ENCODE data around the gene LMNB1.
A peak's percentile ranks its signal among the peaks of the same experiment; 100 is the strongest.
"Not testable (repeated sequence)": the region's sequence is repeated elsewhere in the genome, so short reads cannot be mapped to it uniquely, and the experiment has no call there.

LMNB1 gene, protein sequence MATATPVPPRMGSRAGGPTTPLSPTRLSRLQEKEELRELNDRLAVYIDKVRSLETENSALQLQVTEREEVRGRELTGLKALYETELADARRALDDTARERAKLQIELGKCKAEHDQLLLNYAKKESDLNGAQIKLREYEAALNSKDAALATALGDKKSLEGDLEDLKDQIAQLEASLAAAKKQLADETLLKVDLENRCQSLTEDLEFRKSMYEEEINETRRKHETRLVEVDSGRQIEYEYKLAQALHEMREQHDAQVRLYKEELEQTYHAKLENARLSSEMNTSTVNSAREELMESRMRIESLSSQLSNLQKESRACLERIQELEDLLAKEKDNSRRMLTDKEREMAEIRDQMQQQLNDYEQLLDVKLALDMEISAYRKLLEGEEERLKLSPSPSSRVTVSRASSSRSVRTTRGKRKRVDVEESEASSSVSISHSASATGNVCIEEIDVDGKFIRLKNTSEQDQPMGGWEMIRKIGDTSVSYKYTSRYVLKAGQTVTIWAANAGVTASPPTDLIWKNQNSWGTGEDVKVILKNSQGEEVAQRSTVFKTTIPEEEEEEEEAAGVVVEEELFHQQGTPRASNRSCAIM

DNA sequence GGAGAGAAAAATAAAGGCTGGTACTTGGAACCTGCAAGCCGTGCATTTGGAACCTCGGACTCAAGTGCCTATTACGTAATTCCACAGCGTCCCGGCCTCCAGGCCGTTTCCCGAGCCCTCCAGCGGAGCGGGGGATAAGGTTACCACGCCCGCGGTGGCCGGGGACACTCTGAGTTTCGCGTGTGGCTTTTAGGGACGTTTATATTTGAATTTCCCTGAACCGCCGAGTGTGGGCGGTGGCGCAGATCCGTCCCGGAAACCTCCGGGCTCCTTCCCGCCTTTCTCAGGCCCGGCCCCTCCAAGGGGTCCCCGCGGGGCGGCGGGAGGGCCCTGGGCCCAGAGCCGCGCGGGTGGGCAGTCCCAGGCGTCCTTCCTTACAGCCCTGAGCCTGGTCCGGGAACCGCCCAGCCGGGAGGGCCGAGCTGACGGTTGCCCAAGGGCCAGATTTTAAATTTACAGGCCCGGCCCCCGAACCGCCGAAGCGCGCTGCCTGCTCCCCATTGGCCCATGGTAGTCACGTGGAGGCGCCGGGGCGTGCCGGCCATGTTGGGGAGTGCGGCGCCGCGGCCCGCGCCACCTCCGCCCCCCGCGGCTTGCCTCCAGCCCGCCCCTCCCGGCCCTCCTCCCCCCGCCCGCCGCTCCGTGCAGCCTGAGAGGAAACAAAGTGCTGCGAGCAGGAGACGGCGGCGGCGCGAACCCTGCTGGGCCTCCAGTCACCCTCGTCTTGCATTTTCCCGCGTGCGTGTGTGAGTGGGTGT lies at the start of gene LMNB1:
TSS of gene LMNB1 (plus strand) at position 638 of the 758 bp plus-strand sequence. CDS start 373 bp downstream, outside the sequence.
- DNase-seq (ENCODE audit: low read depth) = peak; percentile 68

DNA sequence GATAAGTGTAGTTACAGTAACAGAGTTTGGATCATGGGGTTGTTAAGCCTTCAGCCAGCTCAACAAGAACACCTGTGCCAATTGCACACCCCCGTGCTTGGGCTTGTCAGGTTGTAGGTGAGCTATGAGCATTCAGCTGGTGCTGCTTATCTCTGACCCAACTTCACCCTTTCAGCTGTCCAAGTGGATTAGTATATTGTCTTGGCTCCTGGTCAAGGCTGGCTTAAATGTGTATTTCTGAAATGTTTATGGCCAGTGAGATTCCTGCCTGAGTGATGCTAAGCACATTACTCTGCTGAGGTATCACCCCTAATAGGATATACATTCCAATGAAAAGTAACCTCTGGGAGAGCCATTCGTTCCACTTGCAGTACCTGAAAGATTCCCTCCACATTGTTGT lies 44.2 kb upstream of the LMNB1 start:
- no peak for DNase-seq (ENCODE audit: low read depth)

DNA sequence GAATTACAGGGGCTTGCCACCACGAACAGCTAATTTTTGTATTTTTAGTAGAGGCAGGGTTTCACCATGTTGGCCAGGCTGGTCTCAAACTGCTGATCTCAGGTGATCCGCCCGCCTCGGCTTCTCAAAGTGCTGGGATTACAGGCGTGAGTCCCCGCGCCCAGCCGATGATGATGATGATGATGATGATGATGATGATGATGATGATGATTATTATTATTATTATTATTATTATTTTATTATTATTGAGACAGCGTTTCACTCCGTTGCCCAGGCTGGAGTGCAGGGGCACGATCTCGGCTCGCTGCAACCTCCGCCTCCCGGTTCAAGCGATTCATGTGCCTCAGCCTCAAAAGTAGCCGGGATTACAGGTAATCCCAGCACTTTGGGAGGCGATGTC lies 42.4 kb upstream of the LMNB1 start:
- not testable (repeated sequence) for DNase-seq (ENCODE audit: low read depth)

DNA sequence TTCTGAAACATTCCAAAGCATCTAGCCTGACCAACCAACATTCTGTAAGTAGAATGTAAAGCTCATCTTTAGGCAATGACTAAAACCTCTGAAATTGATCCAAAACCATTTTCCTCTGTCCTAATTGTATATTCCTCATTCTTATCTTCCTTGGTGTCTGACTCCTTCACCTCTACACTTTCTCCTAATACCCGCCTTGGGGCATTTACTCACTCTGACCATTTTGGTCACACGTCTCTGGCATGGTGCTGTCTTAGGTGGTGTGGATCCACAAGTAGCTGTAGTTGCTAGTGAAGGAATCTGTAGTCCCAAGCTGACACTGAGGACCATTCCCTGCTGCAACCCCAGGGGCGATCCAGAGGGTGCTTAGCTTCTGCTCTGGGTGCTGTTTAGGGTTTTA lies 40.8 kb upstream of the LMNB1 start:
- DNase-seq (ENCODE audit: low read depth) = no peak

DNA sequence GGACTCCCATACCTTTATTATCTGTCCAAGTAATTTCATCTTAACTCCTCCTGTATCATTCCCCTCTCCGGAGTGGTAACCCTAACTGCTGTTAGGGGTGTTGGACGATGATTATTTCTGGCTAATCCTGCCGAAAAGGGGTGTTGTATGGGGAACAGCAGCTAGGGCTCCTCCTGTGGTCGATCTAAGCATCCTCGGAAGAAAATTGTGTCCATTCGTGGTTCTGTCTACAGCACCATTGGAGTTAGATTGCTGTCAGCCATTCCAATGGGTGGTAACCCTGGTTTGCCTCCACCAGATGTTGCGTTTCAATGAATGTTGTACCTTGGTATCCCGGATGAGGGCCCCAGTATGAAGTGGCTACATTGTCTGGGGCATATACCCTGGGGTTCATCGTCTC lies 35.6 kb upstream of the LMNB1 start:
- DNase-seq (ENCODE audit: low read depth) = no peak

DNA sequence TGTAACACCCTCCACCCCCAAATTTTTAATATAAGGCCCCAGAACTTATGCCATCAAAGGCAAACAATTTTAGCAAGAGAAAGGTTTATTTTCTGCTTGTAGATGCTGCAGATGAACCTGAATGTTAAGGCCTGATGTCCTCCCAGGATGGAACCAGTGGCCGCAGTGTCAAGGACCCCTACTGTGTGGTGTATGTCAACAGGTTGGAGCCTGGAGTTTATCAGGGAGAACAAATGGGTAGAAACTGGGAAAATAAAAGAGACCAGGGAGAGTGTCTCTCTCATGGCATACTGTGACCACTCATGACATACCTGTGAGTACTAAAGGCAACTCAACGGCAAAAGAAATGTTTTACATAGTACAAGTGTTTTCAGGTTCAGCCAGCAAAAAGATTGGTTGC lies 34.5 kb upstream of the LMNB1 start:
- no peak for DNase-seq (ENCODE audit: low read depth)

DNA sequence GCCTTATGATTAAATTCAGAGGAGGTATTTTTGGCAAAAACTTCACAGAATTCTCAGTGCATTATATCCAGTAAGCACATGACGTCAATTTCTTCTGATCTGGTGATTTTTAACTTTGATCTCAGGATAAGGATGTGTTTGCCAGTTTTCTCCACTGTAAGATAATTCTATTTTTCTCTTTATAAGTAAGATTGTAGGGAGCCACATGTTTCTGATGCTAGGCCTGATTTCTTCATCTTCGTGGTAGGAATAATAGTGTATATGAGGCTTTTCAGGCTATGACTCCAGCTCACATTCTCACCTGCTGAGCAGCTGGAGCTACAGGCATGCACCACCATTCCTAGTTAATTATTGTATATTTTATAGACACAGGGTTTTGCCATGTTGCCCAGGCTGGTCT lies 32.1 kb upstream of the LMNB1 start:
- no peak for DNase-seq (ENCODE audit: low read depth)

DNA sequence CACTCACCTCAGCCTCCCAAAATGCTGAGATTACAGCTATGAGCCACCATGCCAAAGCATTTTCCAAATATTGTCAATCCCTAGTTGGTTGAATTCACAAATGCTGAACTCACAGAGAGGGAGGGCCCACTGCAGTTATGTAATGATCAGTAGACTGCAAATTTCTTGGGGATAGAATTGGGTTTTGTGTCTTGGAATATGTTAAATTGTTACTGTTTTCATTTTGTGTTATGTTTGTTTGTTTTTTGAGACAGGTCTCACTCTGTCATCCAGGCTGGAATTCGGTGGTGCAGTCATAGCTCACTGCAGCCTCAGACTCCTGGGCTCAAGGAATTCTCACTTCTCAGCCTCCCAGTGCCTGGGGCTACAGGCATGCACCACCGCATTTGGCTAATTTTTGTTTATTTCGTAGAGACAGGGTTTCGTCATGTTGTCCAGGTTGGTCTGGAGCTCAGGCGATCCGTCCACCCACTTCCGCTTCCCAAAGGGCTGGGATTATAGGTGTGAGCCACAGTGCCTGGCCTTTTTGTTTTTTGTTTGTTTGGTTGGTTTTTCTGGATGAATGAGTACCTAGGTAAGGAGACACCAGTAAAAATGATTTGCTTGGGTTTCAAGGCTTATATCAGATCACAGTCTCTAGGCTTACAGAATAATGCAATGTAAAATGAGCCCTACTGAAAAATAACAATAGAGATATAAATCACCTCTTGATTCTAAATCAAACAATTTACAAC lies 31.5 kb upstream of the LMNB1 start:
- no peak for DNase-seq (ENCODE audit: low read depth)

DNA sequence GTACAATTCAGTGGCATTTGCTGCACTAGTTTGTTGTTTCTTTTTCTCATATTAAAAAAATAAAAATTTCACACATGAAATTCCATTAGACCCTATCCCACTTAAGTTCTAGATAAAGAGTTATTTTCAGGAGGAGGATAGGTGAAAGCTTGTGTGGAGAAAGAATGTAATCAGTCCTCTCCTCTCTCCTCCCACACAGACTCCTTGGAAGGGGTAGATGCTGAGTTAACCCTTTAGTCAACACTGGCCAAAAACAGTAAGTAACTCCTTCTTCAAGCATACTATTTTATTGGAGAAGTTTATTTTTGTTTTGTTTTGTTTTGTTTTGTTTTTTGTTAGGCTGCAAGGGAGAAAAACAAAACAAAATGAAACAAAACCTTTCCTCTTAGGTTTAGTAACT lies 30.6 kb upstream of the LMNB1 start:
- no peak for DNase-seq (ENCODE audit: low read depth)

DNA sequence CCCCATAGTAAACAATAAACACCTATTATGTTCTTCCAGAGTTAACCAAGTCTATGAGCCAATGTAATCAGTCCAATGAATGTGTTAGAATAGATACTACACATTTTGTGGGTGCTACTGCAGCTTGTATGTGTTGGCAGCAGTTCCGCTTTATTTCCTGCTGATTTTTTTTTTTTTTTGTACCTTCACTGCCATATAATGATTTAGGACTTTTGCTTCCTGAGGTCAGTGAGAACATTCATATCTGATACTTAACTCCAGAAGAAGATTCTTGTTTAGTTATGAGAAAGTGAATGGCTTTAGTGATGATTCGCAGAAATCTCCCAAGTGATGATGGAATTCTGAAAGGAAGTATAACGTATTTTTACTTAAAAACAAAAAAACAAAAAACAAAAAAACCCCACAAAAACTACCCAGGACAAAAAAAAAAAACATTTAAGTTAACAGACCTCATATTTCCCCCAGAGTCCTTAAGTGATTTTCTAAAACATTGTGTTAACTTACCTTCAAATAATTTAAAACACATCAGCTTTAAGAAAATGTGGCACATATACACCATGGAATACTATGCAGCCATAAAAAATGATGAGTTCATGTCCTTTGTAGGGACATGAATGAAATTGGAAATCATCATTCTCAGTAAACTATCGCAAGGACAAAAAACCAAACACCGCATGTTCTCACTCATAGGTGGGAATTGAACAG lies 24.7 kb upstream of the LMNB1 start:
- DNase-seq (ENCODE audit: low read depth) = no peak

DNA sequence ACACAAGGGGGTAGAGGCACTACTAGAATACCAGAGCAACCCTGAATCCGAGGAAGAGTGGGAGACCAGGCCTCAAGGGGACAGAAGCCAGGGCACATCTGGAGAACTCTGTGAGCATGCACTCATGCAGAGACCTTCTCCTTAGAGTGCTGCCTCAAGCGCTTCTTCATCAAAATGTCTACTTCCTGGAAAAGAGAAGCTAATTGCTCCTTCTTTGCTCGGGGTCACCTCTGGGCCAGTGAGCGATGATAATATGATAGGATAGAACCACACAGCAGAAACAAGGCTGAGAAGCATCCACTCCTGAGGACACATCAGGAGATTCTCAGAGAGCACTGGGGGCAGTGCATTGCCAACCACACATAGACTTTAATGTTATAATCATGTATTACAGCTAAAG lies 23.7 kb upstream of the LMNB1 start:
- DNase-seq (ENCODE audit: low read depth) = no peak

DNA sequence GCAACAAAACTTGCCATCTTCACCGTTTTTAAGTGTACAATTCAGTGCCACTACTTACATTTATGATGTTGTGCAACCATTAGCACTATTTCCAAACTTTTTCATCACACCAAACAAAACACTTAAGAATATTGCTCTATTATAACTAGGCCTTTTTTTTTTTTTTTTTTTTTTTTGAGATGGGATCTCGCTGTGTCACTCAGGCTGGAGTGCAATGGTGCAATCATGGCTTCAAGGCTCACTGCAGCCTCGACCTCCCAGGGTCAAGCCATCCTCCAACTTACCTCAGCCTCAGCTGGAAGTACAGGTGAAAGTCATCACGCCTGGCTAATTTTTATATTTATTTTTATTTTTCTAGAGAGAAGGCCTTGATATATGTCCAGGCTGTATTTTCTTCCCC lies 22.3 kb upstream of the LMNB1 start:
- no peak for DNase-seq (ENCODE audit: low read depth)

DNA sequence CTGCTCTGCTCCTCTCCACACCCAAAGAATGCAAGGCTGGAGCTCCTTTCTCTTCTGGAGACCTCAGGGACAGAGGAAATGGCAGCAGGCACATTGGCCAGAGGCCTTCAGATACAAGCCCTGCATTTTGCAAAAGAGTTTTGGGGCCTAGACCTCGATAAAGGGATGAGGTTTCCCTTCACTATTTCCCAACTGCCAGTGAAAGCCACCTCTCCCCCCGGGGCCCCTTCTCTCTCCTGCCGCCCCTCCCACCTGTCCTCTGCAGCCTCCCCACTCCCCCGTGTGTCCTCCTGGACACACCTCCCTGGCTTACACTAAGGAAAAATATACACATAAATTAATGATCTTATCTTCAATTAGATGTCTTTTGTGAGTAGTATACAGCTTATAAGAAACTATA lies 21.3 kb upstream of the LMNB1 start:
- DNase-seq (ENCODE audit: low read depth) = no peak

DNA sequence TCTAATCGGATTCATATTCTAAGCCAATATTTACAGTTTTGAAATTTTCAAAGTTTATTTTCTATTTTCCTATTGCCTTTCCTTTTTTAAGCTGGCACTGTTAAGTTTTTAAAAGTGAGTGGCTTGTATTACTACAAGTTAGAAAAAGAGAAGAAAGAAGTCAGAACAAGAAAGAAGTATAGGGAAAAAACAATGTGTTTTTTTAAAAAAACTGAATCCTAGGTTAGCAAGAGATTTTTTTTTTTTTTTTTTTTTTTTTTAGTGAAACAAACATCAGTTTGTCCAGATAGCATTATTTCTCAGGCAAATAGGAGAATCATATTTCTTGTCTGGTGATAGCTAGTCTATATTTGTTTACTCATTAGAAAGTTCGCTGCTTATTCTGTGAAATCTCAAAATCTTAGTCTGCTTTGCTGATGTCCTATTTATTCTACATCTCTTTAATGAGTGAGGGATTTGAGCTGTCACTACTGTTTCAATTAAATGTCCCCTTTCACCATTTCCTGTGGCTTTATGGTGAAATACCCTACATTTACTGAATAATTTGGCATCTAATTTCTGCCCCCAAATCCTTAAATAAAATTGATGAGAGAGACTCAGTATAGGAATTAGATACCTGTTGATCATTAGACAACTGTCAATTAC lies 19.1 kb upstream of the LMNB1 start:
- DNase-seq (ENCODE audit: low read depth) = no peak

DNA sequence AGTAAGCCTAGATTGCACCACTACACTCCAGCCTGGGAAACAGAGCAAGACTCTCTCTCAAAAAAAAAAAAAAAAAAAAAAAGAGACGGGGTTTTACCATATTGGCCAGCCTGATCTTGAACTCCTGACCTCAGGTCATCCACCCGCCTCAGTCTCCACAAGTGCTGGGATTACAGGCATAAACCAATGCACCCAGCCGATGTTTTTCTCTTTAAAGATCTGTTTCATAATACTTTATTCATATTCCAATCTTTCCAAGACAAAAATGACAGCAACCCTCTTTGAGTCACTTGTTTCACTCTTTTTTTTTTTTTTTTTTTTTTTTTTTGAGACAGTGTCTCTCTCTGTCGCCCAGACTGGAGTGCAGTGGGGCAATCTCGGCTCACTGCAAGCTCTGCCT lies 13.6 kb upstream of the LMNB1 start:
- DNase-seq (ENCODE audit: low read depth) = no peak

DNA sequence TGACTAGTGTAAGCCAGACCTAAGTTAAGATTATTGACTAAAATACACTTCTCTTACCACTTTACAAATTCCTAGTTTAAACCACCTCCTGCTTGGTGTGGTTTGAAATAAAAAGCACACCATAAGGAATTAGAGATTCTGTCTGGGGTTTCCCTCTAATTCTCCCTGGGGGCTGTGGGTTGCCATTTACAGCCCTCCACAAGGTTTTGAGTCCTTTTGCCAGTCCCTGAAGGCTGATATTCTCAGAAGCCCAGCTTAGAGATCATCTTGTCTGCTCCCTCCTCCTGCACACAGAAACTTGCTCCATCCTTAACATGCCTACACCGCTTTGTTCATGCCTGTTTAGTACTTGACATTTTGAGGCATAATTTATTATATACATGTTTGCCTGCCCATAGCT lies 7.2 kb upstream of the LMNB1 start:
- DNase-seq (ENCODE audit: low read depth) = no peak

DNA sequence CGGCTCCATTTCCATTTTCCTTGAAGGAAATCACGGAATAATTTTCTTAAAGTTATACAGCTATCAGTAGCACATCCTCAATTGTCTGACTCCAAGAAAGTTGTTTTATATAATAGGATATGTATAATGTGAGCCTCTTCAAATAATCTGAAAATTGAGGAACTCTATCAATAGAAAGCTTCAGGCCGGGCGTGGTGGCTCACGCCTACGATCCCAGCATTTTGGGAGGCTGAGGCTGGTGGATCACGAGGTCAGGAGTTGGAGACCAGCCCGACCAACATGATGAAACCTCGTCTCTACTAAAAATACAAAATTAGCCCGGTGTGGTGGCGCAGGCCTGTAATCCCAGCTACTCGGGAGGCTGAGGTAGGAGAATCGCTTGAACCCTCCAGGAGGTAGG lies 3.4 kb upstream of the LMNB1 start:
- not testable (repeated sequence) for DNase-seq (ENCODE audit: low read depth)

DNA sequence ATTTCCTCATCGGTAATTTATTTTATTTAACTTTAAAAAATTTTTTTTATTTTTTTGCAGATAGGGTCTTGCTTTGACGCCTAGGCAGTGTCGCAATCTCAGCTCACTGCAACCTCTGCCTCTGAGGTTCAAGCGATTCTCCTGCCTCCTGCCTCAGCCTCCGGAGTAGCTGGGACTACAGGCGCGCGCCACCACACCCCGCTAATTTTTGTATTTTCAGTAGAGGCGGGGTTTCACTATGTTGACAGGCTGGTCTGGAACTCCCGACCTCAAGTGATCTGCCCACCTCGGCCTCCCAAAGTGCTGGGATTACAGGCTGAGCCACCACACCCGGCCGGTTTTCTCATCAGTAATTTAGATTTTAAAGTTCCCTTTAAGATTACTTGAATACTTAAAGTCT lies 2.3 kb upstream of the LMNB1 start:
- not testable (repeated sequence) for DNase-seq (ENCODE audit: low read depth)

DNA sequence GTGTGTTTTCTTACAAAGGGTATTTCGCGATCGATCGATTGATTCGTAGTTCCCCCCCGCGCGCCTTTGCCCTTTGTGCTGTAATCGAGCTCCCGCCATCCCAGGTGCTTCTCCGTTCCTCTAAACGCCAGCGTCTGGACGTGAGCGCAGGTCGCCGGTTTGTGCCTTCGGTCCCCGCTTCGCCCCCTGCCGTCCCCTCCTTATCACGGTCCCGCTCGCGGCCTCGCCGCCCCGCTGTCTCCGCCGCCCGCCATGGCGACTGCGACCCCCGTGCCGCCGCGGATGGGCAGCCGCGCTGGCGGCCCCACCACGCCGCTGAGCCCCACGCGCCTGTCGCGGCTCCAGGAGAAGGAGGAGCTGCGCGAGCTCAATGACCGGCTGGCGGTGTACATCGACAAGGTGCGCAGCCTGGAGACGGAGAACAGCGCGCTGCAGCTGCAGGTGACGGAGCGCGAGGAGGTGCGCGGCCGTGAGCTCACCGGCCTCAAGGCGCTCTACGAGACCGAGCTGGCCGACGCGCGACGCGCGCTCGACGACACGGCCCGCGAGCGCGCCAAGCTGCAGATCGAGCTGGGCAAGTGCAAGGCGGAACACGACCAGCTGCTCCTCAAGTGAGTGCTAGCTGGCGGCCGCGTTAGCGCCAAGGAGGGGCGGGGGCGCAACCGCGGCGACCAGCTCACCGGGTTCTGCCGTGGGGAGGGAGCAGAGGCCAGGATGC lies 480 bp downstream of the LMNB1 start:
- DNase-seq (ENCODE audit: low read depth) = no peak

DNA sequence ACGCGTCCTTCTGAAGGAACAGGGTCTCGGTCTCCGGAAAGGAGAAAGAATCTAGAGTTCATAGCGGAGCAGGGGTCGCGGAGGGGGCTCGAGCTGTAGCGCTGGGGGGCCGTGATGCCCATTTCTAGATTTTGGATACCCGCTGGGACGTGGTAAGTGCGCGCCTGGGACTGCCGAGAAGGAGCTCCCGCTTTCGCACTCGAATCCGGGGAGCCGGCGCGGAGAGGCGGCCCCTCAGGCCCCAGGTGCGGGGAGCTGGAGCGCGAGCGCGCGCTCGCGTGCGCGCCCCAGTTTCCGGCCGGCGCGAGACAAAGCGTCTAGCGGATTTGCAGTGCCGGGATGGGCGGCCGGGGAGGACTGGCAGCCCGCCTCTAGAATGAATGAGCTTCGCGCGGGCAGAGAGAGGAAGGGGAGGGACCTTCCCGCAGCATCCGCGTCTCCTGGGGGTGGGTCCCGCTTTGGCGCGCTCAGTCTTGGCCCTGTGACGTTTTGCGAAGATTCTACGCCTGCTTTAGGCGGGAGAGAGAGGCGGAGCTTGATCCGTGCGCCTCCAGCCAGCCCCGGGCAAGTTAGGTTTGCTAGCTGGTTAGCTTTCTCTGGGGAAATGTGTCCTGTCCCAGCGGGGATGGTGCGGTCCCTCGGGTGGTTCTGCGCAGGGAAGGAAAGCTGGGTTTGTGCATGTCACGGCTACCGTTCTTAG lies 1.2 kb downstream of the LMNB1 start:
- peak; percentile 70 for DNase-seq (ENCODE audit: low read depth)
